ENCODE data around the gene RHPN2.

- TF ChIP-seq CTCF (IDR thresholded peaks at IDR 0.05) (no peak), ZFX (IDR thresholded peaks at IDR 0.05; ENCODE audit: borderline replicate concordance) (no peak)
Measured at GRCh38 chr19:33086955-33087354, 22.3 kb upstream of the RHPN2 start.
